Heart left ventricle (tissue), 13 donors: Measurements from ENCODE around the gene ULK4.

Experiments
- POLR2A ChIP-seq, 2 donors: fragments of 450-650 bp; IDR thresholded peaks; one replicate each; pipeline ENCODE4 v1.6.1; 2017; ENCODE audit warnings: antibody characterized with exemption in 2 of 2, mild to moderate bottlenecking in 2 of 2, moderate library complexity in 2 of 2
- TF ChIP-seq, protein P1 (sequence below), 12 donors: fragments of 200-600 bp; sonication (generic) in 4 of 12; IDR thresholded peaks; one replicate each; pipeline versions ENCODE4 v1.5.0 to v1.8.0; 2018 to 2022; ENCODE audit warnings: antibody characterized with exemption in 12 of 12, mild to moderate bottlenecking in 5 of 12
- donor health status: ischemic (EF 13 %, LVEDD 7.1; RV severe dilation, severe dysfunction).
- donor health status: DM: no; HTN: yes; CAD: no.
- donor health status: DM: no; HTN: no; CAD: no.
- donor health status: ischemic (EF 25% LVEDD 6.9; RV normal size, moderate dysfunction).
- donor health status: ischemic (EF 25% LVEDD 5.7; RV mildly dilated, moderate dysfunction).
- donor health status: ischemic (EF 35%, LVEDD 5.7; RV mildly dilated, moderate dysfunction).
- donor health status: nonischemic (EF 11% LVEDD 7.7; RV severe dilation, severe dysfunction).
- donor health status: DM: yes; HTN: yes; CAD: no.
- donor health status: PGD.
- donor health status: ischemic (EF 29% LVEDD 5.4; RV normal size, mild dysfunction).
- donor health status: nonischemic (EF 23%, LVEDD 6.1; RV moderate dilation, normal function).

DNA sequence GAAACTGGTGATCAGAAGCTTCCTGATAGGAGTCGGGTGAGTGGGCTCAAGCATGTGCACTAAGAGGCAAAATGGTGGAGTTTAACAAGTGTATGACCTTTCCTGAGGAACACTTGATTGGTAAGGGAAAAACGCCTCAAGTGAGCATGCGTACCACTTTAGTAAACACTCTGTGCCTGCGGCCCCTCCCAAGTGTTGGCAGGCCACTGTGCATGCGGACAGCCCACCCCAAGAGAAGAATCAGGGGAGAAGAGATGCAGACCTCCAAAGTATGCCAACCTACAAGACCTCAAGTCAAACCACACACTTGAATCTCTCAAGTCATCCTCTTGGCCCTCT, 640.3 kb downstream of the ULK4 start:
- TF ChIP-seq, protein P1, sequence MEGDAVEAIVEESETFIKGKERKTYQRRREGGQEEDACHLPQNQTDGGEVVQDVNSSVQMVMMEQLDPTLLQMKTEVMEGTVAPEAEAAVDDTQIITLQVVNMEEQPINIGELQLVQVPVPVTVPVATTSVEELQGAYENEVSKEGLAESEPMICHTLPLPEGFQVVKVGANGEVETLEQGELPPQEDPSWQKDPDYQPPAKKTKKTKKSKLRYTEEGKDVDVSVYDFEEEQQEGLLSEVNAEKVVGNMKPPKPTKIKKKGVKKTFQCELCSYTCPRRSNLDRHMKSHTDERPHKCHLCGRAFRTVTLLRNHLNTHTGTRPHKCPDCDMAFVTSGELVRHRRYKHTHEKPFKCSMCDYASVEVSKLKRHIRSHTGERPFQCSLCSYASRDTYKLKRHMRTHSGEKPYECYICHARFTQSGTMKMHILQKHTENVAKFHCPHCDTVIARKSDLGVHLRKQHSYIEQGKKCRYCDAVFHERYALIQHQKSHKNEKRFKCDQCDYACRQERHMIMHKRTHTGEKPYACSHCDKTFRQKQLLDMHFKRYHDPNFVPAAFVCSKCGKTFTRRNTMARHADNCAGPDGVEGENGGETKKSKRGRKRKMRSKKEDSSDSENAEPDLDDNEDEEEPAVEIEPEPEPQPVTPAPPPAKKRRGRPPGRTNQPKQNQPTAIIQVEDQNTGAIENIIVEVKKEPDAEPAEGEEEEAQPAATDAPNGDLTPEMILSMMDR (IDR thresholded peaks at IDR 0.05), result no peak
- no peak for TF ChIP-seq POLR2A (IDR thresholded peaks at IDR 0.05)
